Suprapubic skin (tissue), 4 donors: ENCODE results near the gene MRPS34. TPM values are rescaled to one million over a fixed set of nuclear protein-coding genes. Genes with fewer than 3 reads are reported as not detected.

Experiments
- DNase-seq, 2 donors: peaks; one replicate each; pipeline ENCODE4 v3.0.0-alpha.2; 2019; ENCODE audit warnings: low spot score in 2 of 2
- H3K27ac ChIP-seq: fragments of 200-600 bp; sonication (generic); one replicate; pipeline ENCODE4 v1.5.1; 2019
- H3K27me3 ChIP-seq: fragments of 200-600 bp; sonication (generic); one replicate; pipeline ENCODE4 v1.5.1; 2019
- H3K36me3 ChIP-seq: fragments of 200-600 bp; sonication (generic); one replicate; pipeline ENCODE4 v1.5.1; 2019
- H3K4me1 ChIP-seq: fragments of 200-600 bp; sonication (generic); one replicate; pipeline ENCODE4 v1.5.1; 2019
- H3K4me3 ChIP-seq: fragments of 200-600 bp; sonication (generic); one replicate; pipeline ENCODE4 v1.5.1; 2019; ENCODE audit warnings: mild to moderate bottlenecking
- H3K9me3 ChIP-seq: fragments of 200-600 bp; sonication (generic); one replicate; pipeline ENCODE4 v1.5.1; 2019
- CTCF ChIP-seq, 2 donors: fragments of 200-600 bp in 1 of 2; fragments of 450-650 bp in 1 of 2; sonication (generic) in 1 of 2; IDR thresholded peaks; one replicate each; pipeline ENCODE4 v1.5.1; 2016 to 2019; ENCODE audit warnings: antibody characterized with exemption in 2 of 2, mild to moderate bottlenecking in 1 of 2, moderate library complexity in 1 of 2
- EP300 ChIP-seq: sonication (generic); formaldehyde crosslinking; IDR thresholded peaks from one replicate; pipeline ENCODE4 v1.6.1; 2017; ENCODE audit warnings: antibody characterized with exemption
- POLR2A ChIP-seq, 2 donors: fragments of 450-650 bp; IDR thresholded peaks; one replicate each; pipeline ENCODE4 v1.6.1; 2017; ENCODE audit warnings: antibody characterized with exemption in 2 of 2, mild to moderate bottlenecking in 2 of 2, moderate library complexity in 2 of 2
- POLR2AphosphoS5 ChIP-seq, 3 donors: sonication (generic); formaldehyde crosslinking; IDR thresholded peaks; one replicate each; pipeline ENCODE4 v1.6.1; 2017; ENCODE audit warnings: antibody characterized with exemption in 3 of 3
- WGBS: methylation state at CpG from one replicate; pipeline ENCODE4 v1.1.5; 2018; 5-methylcytosine and 5-hydroxymethylcytosine counted together
- total RNA-seq, 4 donors: library from RNA; depleted of rRNA; stranded (reverse); fragments of >200 nt; gene quantifications; one replicate each; pipeline ENCODE4 v1.1.0, GENCODE V29; 2016

The MRPS34 gene
- total RNA-seq, 4 donors from 2014 or later = 46.8 to 74.3 (median 64.9) TPM

- H3K36me3 ChIP-seq = peaks cover 42% of the 10 kb centered on the region
- peaks cover 32% of the 10 kb centered on the region for H3K4me1 ChIP-seq
- DNase-seq = no peak
- 85% methylated on average over 11 of the region's 12 CpGs for WGBS
- no peaks in the 10 kb centered on the region for H3K9me3 ChIP-seq
- no peak overlapping the region for H3K4me3 ChIP-seq
- H3K27ac ChIP-seq = no peak overlapping the region
- no peaks in the 10 kb centered on the region for H3K27me3 ChIP-seq
- TF ChIP-seq CTCF (IDR thresholded peaks at IDR 0.05) (no peak), EP300 (no peak), POLR2A (IDR thresholded peaks at IDR 0.05) (no peak), POLR2AphosphoS5 (IDR thresholded peaks at IDR 0.05) (no peak)
Measured at GRCh38 chr16:1724491-1724890, 48.4 kb downstream of the MRPS34 start.

GRCh38 chr16:1723450-1724147, 49.3 kb downstream of the MRPS34 start:
- Histone ChIP-seq H3K27me3 (no peaks in the 10 kb centered on the region), H3K27ac (peak overlapping the region; percentile 56), H3K4me1 (peaks cover 32% of the 10 kb centered on the region), H3K9me3 (no peaks in the 10 kb centered on the region), H3K36me3 (peaks cover 33% of the 10 kb centered on the region), H3K4me3 (no peak overlapping the region)
- WGBS = 42% methylated on average over 6 of the region's 6 CpGs
- TF ChIP-seq CTCF (IDR thresholded peaks at IDR 0.05) (peak; percentile 76 to 82), EP300 (no peak), POLR2A (IDR thresholded peaks at IDR 0.05) (no peak), POLR2AphosphoS5 (IDR thresholded peaks at IDR 0.05) (no peak)
- DNase-seq = no peak

Other genes starting within 250 kb of the MRPS34 start
- gene TMEM204, start 239.5 kb downstream of the MRPS34 start, total RNA-seq = 10 to 100 TPM in 3 of 4 donors, 1 to 10 TPM in 1; 7.6 to 26.6 (median 18.8) TPM
- 10 to 100 TPM; 13.8 to 38.4 (median 17.0) TPM for gene IFT140, start 161.1 kb downstream of the MRPS34 start, total RNA-seq
- gene CRAMP1, start 160.8 kb downstream of the MRPS34 start, total RNA-seq = 10 to 100 TPM; 15.7 to 39.3 (median 26.1) TPM
- gene JPT2, start 94.9 kb downstream of the MRPS34 start, total RNA-seq = 10 to 100 TPM; 22.6 to 59.2 (median 35.0) TPM
- 100 to 1,000 TPM in 1 of 4 donors, 10 to 100 TPM in 3; 56.0 to 206 (median 82.1) TPM for gene MAPK8IP3, start 66.9 kb downstream of the MRPS34 start, total RNA-seq
- gene NME3, start 1.6 kb downstream of the MRPS34 start, total RNA-seq = 100 to 1,000 TPM in 3 of 4 donors, 10 to 100 TPM in 1; 76.9 to 115 (median 103) TPM
- gene EME2, start 324 bp downstream of the MRPS34 start, total RNA-seq = 10 to 100 TPM in 2 of 4 donors, 1 to 10 TPM in 2; 9.8 to 26.3 (median 15.1) TPM
- gene SPSB3, start 9.4 kb upstream of the MRPS34 start, total RNA-seq = 100 to 1,000 TPM; 124 to 205 (median 156) TPM
- 100 to 1,000 TPM in 1 of 4 donors, 10 to 100 TPM in 3; 55.4 to 115 (median 90.8) TPM for gene NUBP2, start 9.8 kb upstream of the MRPS34 start, total RNA-seq
- gene IGFALS, start 20.6 kb upstream of the MRPS34 start, total RNA-seq = 1 to 10 TPM in 2 of 4 donors, under 1 TPM in 2; 0.42 to 2.4 (median 1.1) TPM
- gene HAGH, start 53.7 kb upstream of the MRPS34 start, total RNA-seq = 10 to 100 TPM; 49.8 to 66.6 (median 51.9) TPM
- 10 to 100 TPM; 47.4 to 84.7 (median 49.1) TPM for gene FAHD1, start 54.1 kb upstream of the MRPS34 start, total RNA-seq
- gene MEIOB, start 99.0 kb upstream of the MRPS34 start, total RNA-seq = under 1 TPM in 2 of 4 donors, not detected in 2; 0.29 to 0.68 TPM
- 10 to 100 TPM; 28.5 to 76.7 (median 58.5) TPM for gene HS3ST6, start 145.3 kb upstream of the MRPS34 start, total RNA-seq
- gene MSRB1, start 170.1 kb upstream of the MRPS34 start, total RNA-seq = 10 to 100 TPM; 14.9 to 28.6 (median 23.5) TPM
- under 1 TPM in 3 of 4 donors, not detected in 1; 0.29 to 0.60 (median 0.42) TPM for gene RPL3L, start 181.6 kb upstream of the MRPS34 start, total RNA-seq
- 100 to 1,000 TPM; 157 to 196 (median 174) TPM for gene NDUFB10, start 186.4 kb upstream of the MRPS34 start, total RNA-seq
- 1,000 to 10,000 TPM; 3,268 to 4,213 (median 3,625) TPM for gene RPS2, start 191.7 kb upstream of the MRPS34 start, total RNA-seq
- not detected for gene RNF151, start 193.7 kb upstream of the MRPS34 start, total RNA-seq
- 10 to 100 TPM; 49.2 to 73.5 (median 57.2) TPM for gene TBL3, start 198.9 kb upstream of the MRPS34 start, total RNA-seq
- 1 to 10 TPM in 3 of 4 donors, not detected in 1; 1.1 to 3.1 (median 2.0) TPM for gene NOXO1, start 208.3 kb upstream of the MRPS34 start, total RNA-seq
- 10 to 100 TPM in 1 of 4 donors, 1 to 10 TPM in 3; 7.0 to 11.2 (median 9.5) TPM for gene GFER, start 211.1 kb upstream of the MRPS34 start, total RNA-seq
- 1 to 10 TPM in 1 of 4 donors, under 1 TPM in 2, not detected in 1; 0.42 to 1.7 (median 0.60) TPM for gene SYNGR3, start 216.8 kb upstream of the MRPS34 start, total RNA-seq
- gene ZNF598, start 236.7 kb upstream of the MRPS34 start, total RNA-seq = 100 to 1,000 TPM in 1 of 4 donors, 10 to 100 TPM in 3; 69.4 to 103 (median 84.0) TPM
- gene NPW, start 246.7 kb upstream of the MRPS34 start, total RNA-seq = 1 to 10 TPM in 2 of 4 donors, under 1 TPM in 1, not detected in 1; 0.65 to 5.6 (median 3.0) TPM